ENCODE results near the gene GADD45G.
A peak's percentile ranks its signal among the peaks of the same experiment; 100 is the strongest.

GADD45G gene, protein sequence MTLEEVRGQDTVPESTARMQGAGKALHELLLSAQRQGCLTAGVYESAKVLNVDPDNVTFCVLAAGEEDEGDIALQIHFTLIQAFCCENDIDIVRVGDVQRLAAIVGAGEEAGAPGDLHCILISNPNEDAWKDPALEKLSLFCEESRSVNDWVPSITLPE

DNA sequence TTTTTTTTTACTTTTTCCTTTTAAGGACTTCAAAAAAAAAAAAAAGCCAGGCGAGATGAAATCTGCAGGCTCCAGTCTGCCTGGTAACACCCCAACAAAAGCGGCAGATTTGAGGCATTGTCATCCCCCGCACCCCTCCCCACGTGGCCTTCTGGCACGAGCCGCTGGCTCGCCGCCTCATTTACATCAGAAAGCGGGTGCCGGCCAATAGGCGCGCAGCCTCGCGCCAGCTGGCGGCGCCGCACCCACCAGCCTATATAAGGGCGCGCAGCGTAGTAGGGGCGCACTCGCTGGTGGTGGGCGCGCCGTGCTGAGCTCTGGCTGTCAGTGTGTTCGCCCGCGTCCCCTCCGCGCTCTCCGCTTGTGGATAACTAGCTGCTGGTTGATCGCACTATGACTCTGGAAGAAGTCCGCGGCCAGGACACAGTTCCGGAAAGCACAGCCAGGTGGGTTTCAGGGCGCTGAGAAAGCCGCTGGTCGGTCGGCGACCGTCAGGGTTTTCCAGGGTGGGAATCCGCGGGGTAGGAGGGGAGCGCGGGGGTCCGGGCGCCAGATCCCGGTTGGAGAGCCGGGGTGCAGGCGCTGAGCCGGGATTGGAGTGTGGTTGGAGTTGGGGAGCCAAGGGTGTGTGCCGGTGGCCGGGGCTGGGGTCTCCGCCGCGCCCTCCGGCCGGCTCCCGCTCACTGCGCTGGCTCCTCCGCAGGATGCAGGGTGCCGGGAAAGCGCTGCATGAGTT is at the start of gene GADD45G:
GADD45G (plus strand) TSS at position 284 of the 736 bp plus-strand sequence; CDS start at position 394, 110 bp downstream.
- peak; percentile 90 to 95 for DNase-seq

DNA sequence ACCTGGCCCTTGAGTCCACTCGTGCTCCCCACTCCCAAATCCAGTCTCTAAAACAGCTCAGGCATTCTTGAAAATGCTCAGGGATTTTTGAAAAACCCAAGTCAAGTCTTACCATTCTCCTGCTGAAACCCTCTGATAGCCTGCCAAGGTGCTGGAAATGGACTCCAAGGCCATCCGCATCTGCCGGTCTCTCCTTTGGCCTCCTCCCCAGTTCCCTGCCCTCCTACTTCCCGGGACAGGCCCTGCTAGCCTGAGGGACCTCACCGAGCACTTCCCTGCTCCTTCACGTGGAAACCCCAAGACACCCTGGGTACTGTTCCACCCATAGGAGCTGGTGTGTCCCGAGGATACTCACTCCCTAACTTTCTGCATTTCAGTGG is 49.8 kb upstream of the GADD45G start:
- DNase-seq: no peak

DNA sequence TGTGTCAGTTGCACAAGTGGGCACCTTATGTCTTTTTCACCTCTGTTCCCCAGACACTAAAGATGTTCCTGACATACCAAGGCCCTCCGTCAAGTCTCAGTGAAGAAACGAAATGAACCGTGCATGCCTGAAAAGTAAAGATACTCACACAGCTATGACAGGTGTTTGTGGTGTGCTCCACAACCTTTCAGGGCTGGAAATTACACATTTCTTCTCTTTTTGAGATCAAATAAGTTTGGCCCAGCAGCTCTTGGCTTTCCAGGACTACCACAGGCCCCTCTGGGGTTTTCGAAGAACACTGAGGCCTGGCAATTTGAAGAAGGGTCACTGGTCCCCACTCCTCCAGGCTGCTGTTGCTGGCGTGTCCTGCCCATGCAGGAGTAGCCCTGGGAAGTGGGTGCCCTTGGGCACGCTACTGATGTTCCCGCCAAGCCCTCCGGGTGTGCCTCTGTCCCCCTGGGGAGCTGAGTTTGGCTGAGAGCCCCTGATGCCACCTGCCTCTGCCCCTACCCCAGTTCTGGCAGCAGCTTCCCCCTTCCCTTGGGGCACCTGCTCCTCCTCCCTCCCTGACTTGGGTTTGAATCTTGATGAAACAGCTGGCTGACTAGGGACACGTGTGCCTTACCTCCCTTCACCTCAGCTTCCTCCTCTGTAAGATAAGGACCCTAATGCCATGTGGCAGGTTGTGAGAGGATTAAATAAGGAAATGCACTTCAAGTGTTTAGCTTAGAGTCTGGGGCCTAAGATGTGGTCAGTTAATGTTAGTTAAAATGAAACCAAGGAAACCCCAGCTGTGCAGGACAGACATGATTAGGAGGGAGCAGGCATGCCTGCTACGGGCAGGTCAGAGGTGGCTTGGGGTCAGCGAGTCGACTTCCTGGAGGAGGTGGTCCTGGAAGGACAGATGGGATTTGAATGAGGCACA is 49.1 kb upstream of the GADD45G start:
- no peak for DNase-seq

DNA sequence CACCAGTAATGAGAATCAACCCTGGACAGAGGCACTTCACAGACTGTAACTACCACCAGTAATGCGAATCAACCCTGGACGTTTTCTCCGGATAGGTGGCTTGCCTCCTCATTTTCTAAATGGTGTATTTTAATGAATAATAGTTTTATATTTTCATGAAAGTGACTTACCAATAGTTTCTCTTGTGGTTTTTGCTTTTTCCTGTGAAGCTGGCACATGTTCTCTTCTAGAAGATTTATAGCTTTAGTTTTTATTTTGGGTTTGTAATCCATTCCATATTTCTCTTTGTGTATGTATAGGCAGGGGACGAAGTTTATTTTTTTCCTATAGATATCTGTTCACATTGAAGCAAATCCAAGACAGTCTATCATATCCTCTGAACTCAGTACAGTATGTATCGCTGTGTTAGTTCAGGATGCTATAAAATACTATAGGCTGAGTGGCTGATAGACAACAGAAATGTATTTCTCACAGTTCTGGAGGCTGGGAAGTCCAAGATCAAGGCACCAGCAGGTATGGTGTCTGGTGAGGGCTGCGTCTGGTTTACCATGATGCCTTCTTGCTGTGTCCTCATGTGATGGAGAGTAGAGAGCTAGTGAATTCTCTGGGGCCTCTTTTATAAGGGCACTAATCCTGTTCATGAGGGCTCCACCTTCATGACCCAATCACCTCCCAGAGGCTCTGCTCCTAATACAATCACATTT is 46.5 kb upstream of the GADD45G start:
- no peak for DNase-seq

DNA sequence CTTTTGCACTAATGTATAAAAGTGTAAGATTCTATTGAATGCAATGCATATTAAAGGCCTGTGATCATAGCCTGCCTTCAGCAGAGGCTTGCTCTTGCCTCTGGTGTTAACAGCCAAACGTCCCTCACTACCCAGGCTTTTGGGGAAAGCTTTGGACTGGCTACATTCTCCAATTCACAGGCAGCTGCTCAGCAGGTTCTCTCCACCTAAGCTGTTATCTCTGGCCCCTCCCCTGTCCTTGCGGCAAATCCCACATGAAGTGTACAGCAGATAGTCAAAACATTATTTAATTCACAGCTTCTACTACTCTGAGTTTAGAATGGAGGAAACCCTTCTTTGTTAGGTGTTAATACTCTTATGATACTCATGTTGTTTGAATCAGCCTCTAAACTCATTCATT is 45.9 kb upstream of the GADD45G start:
- DNase-seq: no peak

DNA sequence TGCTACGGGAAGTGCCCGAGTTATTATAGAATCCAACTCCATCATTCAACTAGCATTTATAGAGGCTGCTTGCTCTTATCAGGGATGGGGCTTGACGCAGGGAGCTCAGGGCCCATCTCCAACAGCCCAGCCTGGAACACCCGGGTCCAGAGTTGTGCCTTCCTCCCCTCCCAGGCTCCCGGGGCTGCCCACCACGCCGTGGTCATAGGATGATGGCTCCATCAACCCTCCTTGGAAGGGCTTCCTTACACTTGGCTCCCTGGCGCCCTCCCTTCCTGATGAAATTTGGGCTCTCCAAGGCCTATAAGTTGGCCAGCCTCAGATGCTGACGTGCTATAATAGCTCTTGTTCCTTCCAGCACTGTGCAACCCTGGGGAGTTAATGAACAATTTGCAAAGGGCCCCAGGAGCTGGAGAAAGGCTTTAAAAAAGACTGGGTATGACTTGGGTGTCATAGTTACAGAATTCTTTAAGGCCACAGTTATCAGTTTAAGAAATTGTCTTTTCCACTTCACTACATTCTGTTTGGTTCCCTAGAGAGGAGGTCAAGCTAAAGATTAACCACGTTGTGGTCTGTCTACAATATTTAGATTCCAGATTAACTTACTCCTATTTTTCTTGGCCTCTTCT is 42.5 kb upstream of the GADD45G start:
- DNase-seq: no peak

DNA sequence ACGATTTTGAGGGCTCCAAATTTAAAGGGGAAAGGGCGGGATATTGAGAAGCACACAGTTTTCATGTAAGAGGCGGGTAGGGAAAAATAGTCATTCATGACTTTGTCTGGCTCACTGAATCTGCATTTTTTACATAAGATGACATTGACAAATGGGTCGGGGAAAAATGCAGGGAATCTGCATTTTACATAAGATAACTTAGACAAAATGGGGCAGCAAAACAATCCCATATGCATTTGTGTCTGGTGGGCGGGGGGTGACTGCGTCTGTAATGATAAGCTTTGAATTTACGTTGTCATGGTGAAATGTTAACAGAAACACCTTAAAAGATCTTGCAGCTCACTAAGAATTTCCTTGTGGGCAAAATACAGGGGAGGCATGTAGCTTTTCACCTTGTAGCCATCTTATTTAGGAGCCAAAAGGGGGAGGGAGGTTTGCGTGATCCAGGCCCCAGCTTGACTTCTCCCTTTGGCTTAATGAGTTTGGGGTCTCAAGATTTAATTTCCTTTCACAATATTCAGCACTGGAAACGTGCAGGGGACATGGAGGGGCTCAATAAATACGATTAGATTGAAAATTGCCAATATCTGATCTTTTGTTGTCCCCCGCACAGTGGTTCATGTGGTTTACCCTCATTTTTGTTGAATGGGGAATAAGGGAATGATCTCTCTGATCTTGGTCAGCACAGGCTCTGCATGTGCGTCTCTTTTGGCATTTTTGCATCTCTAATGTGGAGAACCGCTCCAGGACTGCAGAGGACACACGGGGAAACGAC is 41.1 kb upstream of the GADD45G start:
- no peak for DNase-seq

DNA sequence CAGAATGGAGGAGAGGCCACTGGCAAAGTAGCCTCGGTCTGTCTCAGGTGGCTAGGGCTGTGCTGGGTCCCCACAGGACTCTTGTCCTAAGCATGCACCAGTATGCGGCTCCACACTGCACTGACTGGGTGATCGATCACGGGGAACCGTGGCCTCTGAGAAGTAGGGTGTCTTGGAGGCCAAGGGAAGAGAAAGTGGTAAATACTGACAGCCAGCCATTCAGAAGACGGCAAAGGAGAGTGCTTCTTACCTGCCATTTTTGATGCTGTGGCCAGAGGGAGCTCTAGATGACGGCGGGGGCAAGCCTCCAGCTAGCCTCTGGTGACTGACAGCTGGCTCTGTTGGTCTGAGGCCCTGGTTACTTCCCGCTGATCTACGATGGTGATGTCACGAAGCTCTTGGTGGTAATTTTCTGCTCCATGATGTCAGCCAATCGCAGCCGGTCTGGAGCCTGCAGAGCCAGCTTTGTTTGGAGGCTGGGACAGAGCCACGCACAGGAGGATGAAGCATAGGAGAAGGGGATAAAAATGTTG is 40.4 kb upstream of the GADD45G start:
- no peak for DNase-seq

DNA sequence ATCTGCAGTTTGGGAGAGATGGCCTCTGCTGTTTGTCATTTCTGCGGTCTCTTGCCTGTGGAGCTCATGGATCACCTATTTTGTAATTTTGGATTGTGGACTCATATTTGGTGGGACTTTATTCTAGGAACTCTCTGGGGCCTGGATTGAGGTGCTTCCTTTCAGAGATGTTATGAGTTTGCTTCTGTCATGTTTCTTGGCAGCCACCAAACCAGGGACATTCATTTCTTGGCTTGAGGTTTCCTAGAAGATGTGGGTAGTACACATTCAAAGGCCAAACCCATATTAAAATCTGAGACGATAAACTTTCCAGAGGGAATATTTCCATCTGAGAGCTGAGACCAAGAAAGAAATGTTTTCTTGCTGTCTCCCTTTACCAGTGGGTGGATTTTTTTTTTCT is 37.2 kb upstream of the GADD45G start:
- no peak for DNase-seq

DNA sequence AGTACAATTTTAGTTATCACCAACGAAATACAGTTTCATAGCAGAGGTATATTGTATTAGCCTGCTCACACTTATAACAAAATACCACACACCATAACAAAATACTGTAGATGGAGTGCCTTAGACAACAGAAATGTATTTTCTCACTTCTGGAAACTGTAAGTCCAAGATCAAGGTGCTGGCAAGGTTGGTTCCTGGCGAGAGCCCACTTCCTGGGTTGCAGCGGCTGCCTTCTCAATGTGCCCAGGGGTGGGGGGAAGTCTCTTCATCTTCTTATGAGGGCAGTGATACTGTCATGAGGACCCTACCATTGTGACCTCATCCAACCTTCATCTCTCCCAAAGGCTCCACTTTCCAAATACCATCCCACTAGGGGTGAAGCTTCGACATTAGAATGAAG is 30.5 kb upstream of the GADD45G start:
- no peak for DNase-seq

DNA sequence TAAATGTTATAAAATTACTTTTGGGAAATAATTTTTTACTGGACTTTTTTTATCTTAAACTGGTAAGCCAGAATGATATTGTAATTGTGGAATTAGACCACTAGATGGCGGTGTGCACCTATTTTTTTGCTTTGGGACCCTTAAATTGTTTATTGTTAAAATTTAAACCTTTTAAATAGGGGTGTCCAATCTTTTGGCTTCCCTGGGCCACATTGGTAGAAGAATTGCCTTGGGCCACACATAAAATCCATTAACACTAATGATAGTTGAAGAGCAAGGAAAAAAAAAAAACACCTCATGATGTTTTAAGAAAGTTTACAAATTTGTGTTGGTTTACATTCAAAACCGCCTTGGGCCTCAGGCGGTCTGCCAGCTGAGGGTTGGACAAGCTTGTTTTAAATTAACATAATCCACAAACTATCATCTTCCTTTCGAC is 28.4 kb upstream of the GADD45G start:
- peak in 1 of 2 donors; percentile 39 for DNase-seq

DNA sequence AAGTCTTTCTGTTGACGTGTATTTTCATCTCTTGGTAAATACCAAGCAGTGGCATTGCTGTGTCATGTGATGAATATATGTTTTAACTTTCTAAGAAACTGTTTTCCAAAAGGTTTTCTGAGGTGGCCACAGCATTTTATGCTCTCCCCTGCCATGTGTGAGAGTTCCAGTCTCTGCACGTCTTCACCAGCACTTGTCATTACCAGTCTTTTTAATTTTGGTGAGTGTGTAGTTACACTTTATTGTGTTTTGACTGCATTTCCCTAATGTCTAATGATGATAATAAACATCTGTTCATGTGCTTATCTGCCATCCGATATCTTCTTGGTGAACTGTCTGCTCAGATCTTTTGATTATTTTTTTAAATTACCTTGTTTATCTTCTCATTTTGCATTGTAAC is 27.4 kb upstream of the GADD45G start:
- DNase-seq: no peak

DNA sequence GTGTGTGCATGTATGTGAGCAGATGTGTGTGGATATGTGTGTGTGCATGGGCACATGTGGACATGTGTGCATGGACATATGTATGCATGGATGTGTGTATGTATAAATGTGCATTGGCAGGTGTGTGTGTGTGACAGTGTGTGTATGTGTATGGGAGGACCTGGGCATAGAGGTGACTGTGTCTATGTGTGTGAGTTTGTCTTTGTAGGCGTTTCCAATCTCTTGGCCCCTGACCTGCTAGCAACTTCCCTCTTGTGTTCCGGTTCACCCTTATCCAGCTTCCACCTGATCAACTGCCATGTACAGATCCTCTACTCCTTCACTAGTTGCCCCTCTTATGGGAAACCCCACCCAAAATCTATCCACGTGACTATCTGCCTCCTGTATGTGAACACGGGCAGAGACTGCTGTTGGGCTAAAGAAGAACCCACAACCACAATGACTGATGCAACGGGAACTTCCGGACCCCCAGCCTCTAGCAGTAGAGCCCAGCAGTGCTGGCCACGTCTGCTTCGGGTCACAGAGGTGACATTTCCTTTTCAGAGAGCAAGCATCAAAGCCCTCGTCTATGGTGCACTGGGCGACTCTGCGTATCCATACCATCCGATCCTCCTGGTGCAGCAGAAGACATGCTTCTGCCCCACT is 24.9 kb upstream of the GADD45G start:
- no peak for DNase-seq

DNA sequence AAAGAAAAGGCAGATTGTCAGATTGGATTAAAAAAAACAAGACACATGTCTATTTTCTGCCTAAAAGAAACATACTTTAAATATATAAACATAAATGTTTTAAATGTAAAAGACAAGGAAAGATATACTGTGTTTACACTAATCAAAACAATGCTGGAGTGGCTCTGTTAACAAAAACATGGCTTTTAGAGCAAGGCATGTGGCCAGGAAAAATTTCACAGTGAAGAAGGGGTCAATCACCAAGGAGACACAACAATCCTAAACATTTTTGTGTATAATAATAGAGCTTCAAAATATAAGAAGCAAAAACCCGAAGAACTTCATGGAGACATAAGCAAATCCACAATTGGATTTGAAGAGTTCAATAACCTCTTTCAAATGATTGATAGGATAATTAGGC is 18.5 kb upstream of the GADD45G start:
- no peak for DNase-seq

DNA sequence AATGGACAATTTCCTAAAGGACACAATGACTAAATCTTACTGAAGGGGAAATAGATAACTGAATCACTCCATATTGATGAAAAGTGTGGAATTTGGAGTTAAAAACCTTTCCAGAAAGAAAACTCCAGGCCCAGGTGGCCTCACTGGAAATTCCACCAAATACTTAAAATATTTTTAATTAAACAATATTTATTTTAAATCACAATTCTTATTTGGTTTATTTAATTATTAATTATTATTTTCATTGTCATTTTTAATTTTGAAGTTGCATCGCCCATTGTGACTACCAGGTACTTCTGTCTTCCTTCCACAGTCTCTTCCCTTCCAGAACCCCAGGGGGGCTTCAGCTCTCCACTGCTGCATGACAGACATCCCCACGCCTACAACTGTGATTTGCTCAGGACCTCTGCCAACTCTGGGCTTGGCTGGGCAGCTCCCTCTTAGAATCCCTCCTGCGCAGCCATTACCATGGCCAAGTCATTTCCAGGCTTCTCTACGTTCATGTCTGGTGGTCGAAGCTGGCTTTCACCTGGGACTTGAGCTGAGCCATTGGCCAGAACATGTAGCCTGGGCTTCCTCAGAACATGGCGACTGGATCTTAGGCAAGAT is 16.4 kb upstream of the GADD45G start:
- DNase-seq: no peak

DNA sequence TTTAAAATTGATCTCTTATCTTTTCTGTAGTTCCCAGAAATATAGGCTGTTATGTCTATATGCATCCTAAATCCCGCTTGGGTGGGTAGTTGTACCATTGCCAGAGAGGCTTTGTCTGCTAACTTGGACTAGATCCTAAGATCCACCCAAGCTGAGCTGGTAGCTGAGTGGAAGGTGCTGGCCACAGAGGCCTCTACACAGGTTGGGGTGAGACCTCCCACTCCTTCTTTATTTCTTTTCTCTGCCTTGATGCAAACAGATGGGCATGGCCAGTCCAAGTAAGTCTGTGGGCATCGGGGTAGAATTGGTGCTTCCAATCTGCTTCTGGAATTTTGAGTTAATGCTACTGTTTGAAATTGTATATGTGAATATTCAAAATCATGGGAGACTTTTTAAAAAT is 14.4 kb upstream of the GADD45G start:
- no peak for DNase-seq

DNA sequence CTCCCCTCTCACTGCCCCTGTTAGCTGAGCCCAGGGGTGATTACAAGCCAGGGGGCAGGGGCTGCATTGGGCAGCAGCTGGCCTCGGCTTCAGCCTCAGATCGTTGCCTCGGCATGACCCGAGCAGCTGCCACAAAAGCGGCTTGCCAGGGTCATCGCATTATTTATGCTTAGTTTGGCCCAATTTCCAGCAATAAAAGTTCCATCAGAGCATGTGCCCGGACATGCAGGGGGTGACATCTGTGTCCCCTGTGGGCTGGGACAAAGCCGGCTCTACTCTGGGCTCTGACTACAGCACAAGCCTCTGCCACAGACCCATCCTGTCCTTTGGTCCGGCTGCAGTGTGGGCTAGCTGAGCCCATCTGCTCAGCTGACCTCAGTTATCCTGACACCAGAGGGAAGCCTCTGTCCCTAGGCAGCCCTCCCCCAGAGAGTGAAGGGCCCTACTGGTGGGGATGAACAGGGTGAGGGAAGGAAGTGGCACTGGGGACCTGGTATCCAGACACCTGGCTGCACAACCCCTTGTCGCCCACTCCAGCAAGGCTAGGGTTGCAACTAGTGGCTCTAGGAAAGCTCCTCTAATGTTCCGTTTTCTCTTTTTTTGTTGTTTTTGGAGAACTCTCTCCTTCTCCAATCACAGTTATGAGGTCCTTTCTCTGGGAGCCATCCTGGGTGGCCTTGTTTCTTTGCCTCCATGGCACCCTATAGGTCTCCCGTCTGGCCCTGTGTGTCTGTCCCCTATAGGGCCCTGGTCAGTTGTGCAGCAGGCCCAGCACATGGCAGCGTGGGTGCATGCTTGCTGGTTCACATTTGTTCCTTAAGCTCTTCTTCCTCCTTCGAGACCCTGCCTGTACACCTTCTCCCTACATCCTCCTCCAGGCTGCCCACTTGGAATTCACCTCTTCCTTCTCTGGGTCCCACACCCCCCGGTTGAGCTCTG is 13.3 kb upstream of the GADD45G start:
- no peak for DNase-seq

DNA sequence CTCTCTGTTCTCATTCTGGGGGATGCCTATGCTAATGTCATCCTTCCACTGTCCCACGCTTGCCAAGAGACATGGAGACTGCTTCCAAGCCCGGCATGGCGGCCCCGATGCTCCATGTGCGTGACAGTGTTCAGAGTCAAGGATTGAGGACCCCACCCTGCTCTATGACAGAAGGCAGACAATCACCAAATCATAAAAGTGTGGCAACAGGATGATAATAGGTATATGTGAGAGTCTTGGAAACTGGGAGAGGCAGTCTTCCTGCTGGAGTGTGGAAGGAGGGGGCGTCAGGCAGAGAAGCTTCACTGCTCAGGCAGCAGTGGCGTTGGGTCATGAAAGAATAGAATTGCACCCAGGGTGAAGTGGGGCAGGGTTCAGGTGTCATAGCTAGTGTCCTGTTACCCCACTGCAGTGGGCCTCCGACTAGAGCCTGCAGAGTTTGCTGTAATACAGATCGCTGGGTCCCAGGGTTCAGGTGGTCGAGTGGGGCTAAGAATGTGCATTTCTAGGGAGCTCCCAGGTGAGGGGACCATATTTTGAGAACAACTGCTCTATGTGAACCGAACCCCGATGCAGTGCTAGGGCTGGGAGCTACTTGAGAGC is 12.5 kb upstream of the GADD45G start:
- no peak for DNase-seq

All from activated CD4-positive, alpha-beta T cell treated with anti-CD3 and anti-CD28 coated beads for 4 hours (primary cell).